Left ventricle myocardium superior (tissue), 1 donor: ENCODE data around the gene POLR3E. TPM values are rescaled to one million over a fixed set of nuclear protein-coding genes. Genes with fewer than 3 reads are reported as not detected.
"Not testable (repeated sequence)": the region's sequence is repeated elsewhere in the genome, so short reads cannot be mapped to it uniquely, and the experiment has no call there.

Experiments used
- ATAC-seq: fragments of 200-7000 bp; cut with Tn5 transposase; one replicate; pipeline ENCODE4 v1.9.1; 2020; ENCODE audit warnings: mild to moderate bottlenecking, moderate library complexity
- DNase-seq: peaks from one replicate; pipeline ENCODE4 v3.0.0-alpha.2; 2020
- intact Hi-C: fragments of 100-400 bp; cut with micrococcal nuclease; formaldehyde crosslinking; loops from one replicate; pipeline ENCODE4 v1.11.0; 2022
- total RNA-seq: library from RNA; stranded (reverse); fragmentation: NEBNext Ultra II Directional; extraction: Animal tissue kit (Norgen Biotek cat#: 25700); gene quantifications from one replicate; pipeline ENCODE4 v1.2.1, GENCODE V29; 2021
- donor health status: DM: no; HTN: yes; CAD: no; lungs with severe emphysema.

The POLR3E gene
- total RNA-seq, 1 donor from 2014 or later = 41.8 TPM

GRCh38 chr16:22326771-22327445, 29.7 kb downstream of the POLR3E start:
- DNase-seq (no peak), ATAC-seq (no peak)
- intact Hi-C loops = no loop called here

- ATAC-seq (no peak), DNase-seq (no peak)
- intact Hi-C loops = no loop called here
Observed at GRCh38 chr16:22327446-22327775, 30.2 kb downstream of the POLR3E start.

- DNase-seq (no peak), ATAC-seq (no peak)
- intact Hi-C loops = no loop called here
Observed at GRCh38 chr16:22328081-22328725, 31.0 kb downstream of the POLR3E start.

GRCh38 chr16:22329199-22329695, 32.0 kb downstream of the POLR3E start:
- intact Hi-C loops = no loop called here
- ATAC-seq = no peak
- DNase-seq = no peak

- intact Hi-C loops = no loop called here
- DNase-seq = no peak
- ATAC-seq = no peak
Observed at GRCh38 chr16:22330326-22330725, 33.1 kb downstream of the POLR3E start.

GRCh38 chr16:22333457-22333994, 36.3 kb downstream of the POLR3E start:
- DNase-seq = no peak
- intact Hi-C loops = no loop called here
- peak; percentile 67 for ATAC-seq

GRCh38 chr16:22335668-22336246, 38.5 kb downstream of the POLR3E start:
- intact Hi-C loops = no loop called here
- ATAC-seq = no peak
- DNase-seq = no peak

GRCh38 chr16:22336581-22336980, 39.4 kb downstream of the POLR3E start:
- DNase-seq (no peak), ATAC-seq (no peak)
- intact Hi-C loops = no loop called here

GRCh38 chr16:22337045-22337444, 39.8 kb downstream of the POLR3E start:
- ATAC-seq (no peak), DNase-seq (no peak)
- intact Hi-C loops = no loop called here

- no peak for ATAC-seq
Observed at GRCh38 chr16:22337849-22338635, 40.8 kb downstream of the POLR3E start.

GRCh38 chr16:22340945-22341344, 43.7 kb downstream of the POLR3E start:
- ATAC-seq = no peak
- DNase-seq = no peak
- intact Hi-C loops = no loop called here

More at GRCh38 chr16:22337849-22338635, 40.8 kb downstream of the POLR3E start:
- no peak for DNase-seq
- intact Hi-C loops = no loop called here

- DNase-seq = no peak
- no peak for ATAC-seq
- intact Hi-C loops = no loop called here
Observed at GRCh38 chr16:22342082-22342481, 44.9 kb downstream of the POLR3E start.

GRCh38 chr16:22346483-22346882, 49.3 kb downstream of the POLR3E start:
- ATAC-seq (peak; percentile 49), DNase-seq (no peak)
- intact Hi-C loops = no loop called here

- intact Hi-C loops = no loop called here
- peak; percentile 71 for DNase-seq
- peak; percentile 98 for ATAC-seq
Observed at GRCh38 chr16:22347100-22347820, 50.1 kb downstream of the POLR3E start.

- ATAC-seq = no peak
- intact Hi-C loops = no loop called here
Observed at GRCh38 chr16:22348291-22348690, 51.1 kb downstream of the POLR3E start.

GRCh38 chr16:22351017-22351416, 53.8 kb downstream of the POLR3E start:
- DNase-seq, intact Hi-C loops, ATAC-seq: not testable (repeated sequence)

More at GRCh38 chr16:22348291-22348690, 51.1 kb downstream of the POLR3E start:
- DNase-seq = no peak

- no peak for DNase-seq
- no peak for ATAC-seq
- intact Hi-C loops = no loop called here
Observed at GRCh38 chr16:22352140-22352539, 54.9 kb downstream of the POLR3E start.

GRCh38 chr16:22352723-22353122, 55.5 kb downstream of the POLR3E start:
- intact Hi-C loops = no loop called here

More at GRCh38 chr16:22352723-22353122, 55.5 kb downstream of the POLR3E start:
- DNase-seq = no peak
- ATAC-seq = no peak
